GM12878 (cell line): ENCODE measurements around the gene TGFB2.

Experiments
- CREB1 ChIP-seq: IDR thresholded peaks from 2 replicates; pipeline ENCODE4 v1.6.1; 2012; ENCODE audit warnings: low read depth, mild to moderate bottlenecking, inconsistent platforms
- EZH2 ChIP-seq: IDR thresholded peaks from 2 replicates; pipeline ENCODE4 v1.6.1; 2012; ENCODE audit warnings: low read depth, mild to moderate bottlenecking, control low read depth, inconsistent platforms, low read length, borderline replicate concordance; ENCODE audit not compliant: control insufficient read depth
- KDM1A ChIP-seq: fragments of 200-600 bp; sonication (generic); IDR thresholded peaks from 2 replicates; pipeline ENCODE4 v1.6.1; 2016; ENCODE audit warnings: borderline replicate concordance
- MYC ChIP-seq: IDR thresholded peaks from 2 replicates; pipeline ENCODE4 v1.6.1; 2011; ENCODE audit warnings: mild to moderate bottlenecking, low read length, moderate library complexity, inconsistent platforms; ENCODE audit not compliant: insufficient read depth, insufficient replicate concordance, insufficient read length, severe bottlenecking
- PBX3 ChIP-seq: IDR thresholded peaks from 2 replicates; pipeline ENCODE4 v1.6.1; 2011; ENCODE audit warnings: mild to moderate bottlenecking, low read depth, low read length, moderate library complexity; ENCODE audit not compliant: insufficient replicate concordance
- POLR2A ChIP-seq: IDR thresholded peaks from 2 replicates; pipeline ENCODE4 v1.6.1; 2011; ENCODE audit warnings: low read depth, mild to moderate bottlenecking, low read length
- RCOR1 ChIP-seq: conservative IDR thresholded peaks from 2 replicates; pipeline ENCODE4 v1.6.1; 2012; ENCODE audit warnings: low read depth, low read length, improper control_type of control experiment
- SIN3A ChIP-seq: IDR thresholded peaks from 2 replicates; pipeline ENCODE4 v1.6.1; 2012; ENCODE audit warnings: low read depth, low read length, improper control_type of control experiment
- TBL1XR1 ChIP-seq: IDR thresholded peaks from 2 replicates; pipeline ENCODE4 v1.6.1; 2012; ENCODE audit warnings: low read depth, low read length, improper control_type of control experiment
- YY1 ChIP-seq: IDR thresholded peaks from 2 replicates; pipeline ENCODE4 v1.6.1; 2011; ENCODE audit warnings: low read depth, mild to moderate bottlenecking, low read length
- ZNF274 ChIP-seq: IDR thresholded peaks from one replicate; pipeline ENCODE4 v1.8.0; 2011; ENCODE audit not compliant: insufficient read length, insufficient read depth
- TF ChIP-seq, protein P1 (sequence below), 3 experiments: IDR thresholded peaks in 2 of 3; conservative IDR thresholded peaks in 1 of 3; 2 replicates each; pipeline ENCODE4 v1.5.1; 2011; ENCODE audit warnings: low read depth in 3 of 3, low read length in 3 of 3, mild to moderate bottlenecking in 3 of 3, control low read depth in 2 of 3, moderate library complexity in 2 of 3, inconsistent platforms in 1 of 3, mixed read lengths in 1 of 3; ENCODE audit not compliant: control insufficient read depth in 2 of 3, insufficient read depth in 1 of 3; ENCODE audit errors: extremely low read depth in 1 of 3

DNA sequence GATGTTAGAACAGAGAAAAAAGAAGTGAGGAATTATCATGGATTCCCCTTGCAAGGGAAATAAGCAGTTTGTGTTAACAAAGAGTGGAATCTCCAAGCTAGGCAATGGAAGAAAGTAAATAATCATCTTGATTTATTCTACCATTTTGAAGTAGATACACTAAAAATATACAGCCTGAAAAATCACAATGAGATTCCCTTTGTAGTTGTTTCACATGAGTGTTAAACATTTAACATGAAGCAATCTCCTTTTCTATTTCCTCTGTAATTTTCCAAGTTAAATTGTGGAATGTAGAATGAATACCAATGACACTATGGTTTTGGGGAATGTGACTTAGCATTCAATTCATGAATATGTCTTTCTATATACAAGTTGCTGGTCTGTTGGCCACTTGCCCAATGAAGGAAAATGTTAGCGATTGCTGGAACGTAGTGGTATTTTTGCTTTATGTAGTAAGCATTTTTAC is 5.7 kb downstream of the TGFB2 start:
- no peak for TF ChIP-seq KDM1A
- no peak for TF ChIP-seq EZH2
- TF ChIP-seq YY1, result no peak
- TF ChIP-seq, protein P1, sequence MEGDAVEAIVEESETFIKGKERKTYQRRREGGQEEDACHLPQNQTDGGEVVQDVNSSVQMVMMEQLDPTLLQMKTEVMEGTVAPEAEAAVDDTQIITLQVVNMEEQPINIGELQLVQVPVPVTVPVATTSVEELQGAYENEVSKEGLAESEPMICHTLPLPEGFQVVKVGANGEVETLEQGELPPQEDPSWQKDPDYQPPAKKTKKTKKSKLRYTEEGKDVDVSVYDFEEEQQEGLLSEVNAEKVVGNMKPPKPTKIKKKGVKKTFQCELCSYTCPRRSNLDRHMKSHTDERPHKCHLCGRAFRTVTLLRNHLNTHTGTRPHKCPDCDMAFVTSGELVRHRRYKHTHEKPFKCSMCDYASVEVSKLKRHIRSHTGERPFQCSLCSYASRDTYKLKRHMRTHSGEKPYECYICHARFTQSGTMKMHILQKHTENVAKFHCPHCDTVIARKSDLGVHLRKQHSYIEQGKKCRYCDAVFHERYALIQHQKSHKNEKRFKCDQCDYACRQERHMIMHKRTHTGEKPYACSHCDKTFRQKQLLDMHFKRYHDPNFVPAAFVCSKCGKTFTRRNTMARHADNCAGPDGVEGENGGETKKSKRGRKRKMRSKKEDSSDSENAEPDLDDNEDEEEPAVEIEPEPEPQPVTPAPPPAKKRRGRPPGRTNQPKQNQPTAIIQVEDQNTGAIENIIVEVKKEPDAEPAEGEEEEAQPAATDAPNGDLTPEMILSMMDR (IDR thresholded peaks at IDR 0.05 in 2 of 3, conservative IDR thresholded peaks at IDR 0.05 in 1 of 3; ENCODE audit: control insufficient read depth in 2 of 3, extremely low read depth in 1 of 3, insufficient read depth in 1 of 3, low read depth in 3 of 3, low read length in 3 of 3), result no peak
- no peak for TF ChIP-seq ZNF274
- no peak for TF ChIP-seq RCOR1
- TF ChIP-seq POLR2A, result no peak
- no peak for TF ChIP-seq PBX3
- TF ChIP-seq MYC, result no peak
- no peak for TF ChIP-seq SIN3A
- no peak for TF ChIP-seq CREB1
- TF ChIP-seq TBL1XR1, result no peak
